ENCODE results near the gene WFIKKN2.

GRCh38 chr17:50866261-50866949 is 31.0 kb downstream of the WFIKKN2 start, which contains the start of gene TOB1:
- TF ChIP-seq CTCF (optimal IDR thresholded peaks at IDR 0.05 in 1 of 3, IDR thresholded peaks at IDR 0.05 in 1 of 3, conservative IDR thresholded peaks at IDR 0.05 in 1 of 3; ENCODE audit: extremely low read depth in 1 of 3, insufficient read depth in 2 of 3, low read length in 3 of 3), result no peak
- no peak for TF ChIP-seq EZH2 (IDR thresholded peaks at IDR 0.05; ENCODE audit: low read length)

Data from keratinocyte (primary cell).